Smooth muscle cell (in vitro differentiated cells): Measurements from ENCODE around the gene EDEM2. TPM values are rescaled to one million over a fixed set of nuclear protein-coding genes. Genes with fewer than 3 reads are reported as not detected.
"Not testable (repeated sequence)": the region's sequence is repeated elsewhere in the genome, so short reads cannot be mapped to it uniquely, and the experiment has no call there.

Experiments used
- DNase-seq: peaks from one replicate; lab custom pipeline; 2025; ENCODE audit not compliant: unreplicated experiment; lab: John Stamatoyannopoulos, UW
- H2AFZ ChIP-seq: fragments of 200-600 bp; sonication (generic); 2 replicates; pipeline ENCODE4 v1.6.0; 2016; ENCODE audit warnings: antibody characterized with exemption, low read depth, mild to moderate bottlenecking
- H3F3A ChIP-seq: fragments of 200-600 bp; sonication (generic); 2 replicates; pipeline ENCODE4 v1.6.0; 2017; ENCODE audit warnings: antibody characterized with exemption, low read depth
- H3K27ac ChIP-seq: fragments of 200-600 bp; sonication (generic); 2 replicates; pipeline ENCODE4 v1.5.1; 2016; ENCODE audit warnings: low read depth, mild to moderate bottlenecking
- H3K27me3 ChIP-seq: fragments of 200-600 bp; sonication (generic); 2 replicates; pipeline ENCODE4 v1.6.1; 2016; ENCODE audit warnings: low read depth, mild to moderate bottlenecking
- H3K36me3 ChIP-seq: fragments of 200-600 bp; sonication (generic); 2 replicates; pipeline ENCODE4 v1.5.1; 2016; ENCODE audit warnings: low read depth
- H3K4me1 ChIP-seq: fragments of 200-600 bp; sonication (generic); 2 replicates; pipeline ENCODE4 v1.5.1; 2016; ENCODE audit warnings: low read depth
- H3K4me2 ChIP-seq: fragments of 200-600 bp; sonication (generic); 2 replicates; pipeline ENCODE4 v1.6.0; 2016; ENCODE audit warnings: mild to moderate bottlenecking
- H3K4me3 ChIP-seq: fragments of 200-600 bp; sonication (generic); 2 replicates; pipeline ENCODE4 v1.5.1; 2016; ENCODE audit warnings: mild to moderate bottlenecking
- H3K79me2 ChIP-seq: fragments of 200-600 bp; sonication (generic); 2 replicates; pipeline ENCODE4 v1.6.0; 2016; ENCODE audit warnings: low read depth, mild to moderate bottlenecking
- H3K9ac ChIP-seq: fragments of 200-600 bp; sonication (generic); 2 replicates; pipeline ENCODE4 v1.6.0; 2016; ENCODE audit warnings: low read depth
- H3K9me3 ChIP-seq: fragments of 200-600 bp; sonication (generic); replicated peaks from 2 replicates; pipeline ENCODE4 v1.5.1; 2016; ENCODE audit warnings: low read depth
- H4K20me1 ChIP-seq: fragments of 200-600 bp; sonication (generic); 2 replicates; pipeline ENCODE4 v1.6.0; 2016; ENCODE audit warnings: low read depth
- WGBS: methylation state at CpG from one replicate; pipeline ENCODE4 v1.1.7; 2016; ENCODE audit warnings: low lambda C conversion rate; 5-methylcytosine and 5-hydroxymethylcytosine counted together
- polyA plus RNA-seq: library from polyadenylated mRNA; unstranded; fragments of >200 nt; fragmentation: Nextera tagmentation; extraction: Ambion mirVana; gene quantifications from 2 replicates; pipeline ENCODE4 v1.2.1, GENCODE V29; 2016
- small RNA-seq: library from RNA; depleted of rRNA; stranded (forward); fragments of <200 nt; gene quantifications from one replicate; pipeline ENCODE3, GENCODE V24; 2014
- total RNA-seq: library from RNA; depleted of rRNA; stranded (reverse); fragments of >200 nt; gene quantifications from 2 replicates; pipeline ENCODE4 v1.2.3, GENCODE V29; 2014
- TF ChIP-seq, protein P1 (sequence below): fragments of 200-600 bp; sonication (generic); IDR thresholded peaks from 2 replicates; pipeline ENCODE4 v1.5.1; 2017; ENCODE audit warnings: borderline replicate concordance, mild to moderate bottlenecking, antibody characterized with exemption; ENCODE audit not compliant: insufficient read depth, poor library complexity, severe bottlenecking

EDEM2 gene
- total and polyA plus RNA-seq, 2 experiments from 2014 or later: 11.6 to 22.6 TPM

DNA sequence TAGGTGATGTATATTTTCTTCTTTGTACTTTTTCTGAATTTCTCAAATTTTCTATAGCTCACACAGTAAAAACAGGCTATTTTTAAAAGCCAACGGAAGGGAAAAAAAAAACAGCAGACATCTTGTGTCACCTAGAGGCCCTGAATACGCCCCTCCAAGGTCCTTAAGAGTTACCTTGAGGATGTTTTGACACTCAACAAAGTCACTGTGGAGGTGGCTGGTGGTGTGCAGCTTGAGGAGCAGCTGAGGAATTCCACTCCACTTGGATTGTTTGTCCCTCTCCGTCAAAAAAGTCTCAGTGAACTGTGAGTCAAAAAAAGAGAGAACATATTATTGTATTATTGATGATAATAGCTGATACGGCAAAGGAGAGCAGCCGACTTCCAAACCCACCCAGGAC is 69.3 kb downstream of the EDEM2 start:
- H3F3A ChIP-seq: no peaks in the 10 kb centered on the region
- no peak overlapping the region for H3K9ac ChIP-seq
- H3K4me2 ChIP-seq: no peak overlapping the region
- no peak for DNase-seq
- H3K27ac ChIP-seq: no peak overlapping the region
- no peak overlapping the region for H2AFZ ChIP-seq
- TF ChIP-seq, protein P1, sequence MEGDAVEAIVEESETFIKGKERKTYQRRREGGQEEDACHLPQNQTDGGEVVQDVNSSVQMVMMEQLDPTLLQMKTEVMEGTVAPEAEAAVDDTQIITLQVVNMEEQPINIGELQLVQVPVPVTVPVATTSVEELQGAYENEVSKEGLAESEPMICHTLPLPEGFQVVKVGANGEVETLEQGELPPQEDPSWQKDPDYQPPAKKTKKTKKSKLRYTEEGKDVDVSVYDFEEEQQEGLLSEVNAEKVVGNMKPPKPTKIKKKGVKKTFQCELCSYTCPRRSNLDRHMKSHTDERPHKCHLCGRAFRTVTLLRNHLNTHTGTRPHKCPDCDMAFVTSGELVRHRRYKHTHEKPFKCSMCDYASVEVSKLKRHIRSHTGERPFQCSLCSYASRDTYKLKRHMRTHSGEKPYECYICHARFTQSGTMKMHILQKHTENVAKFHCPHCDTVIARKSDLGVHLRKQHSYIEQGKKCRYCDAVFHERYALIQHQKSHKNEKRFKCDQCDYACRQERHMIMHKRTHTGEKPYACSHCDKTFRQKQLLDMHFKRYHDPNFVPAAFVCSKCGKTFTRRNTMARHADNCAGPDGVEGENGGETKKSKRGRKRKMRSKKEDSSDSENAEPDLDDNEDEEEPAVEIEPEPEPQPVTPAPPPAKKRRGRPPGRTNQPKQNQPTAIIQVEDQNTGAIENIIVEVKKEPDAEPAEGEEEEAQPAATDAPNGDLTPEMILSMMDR: no peak
- H3K9me3 ChIP-seq: no peaks in the 10 kb centered on the region
- H3K36me3 ChIP-seq: peaks cover 14% of the 10 kb centered on the region
- H3K4me1 ChIP-seq: no peaks in the 10 kb centered on the region
- H3K79me2 ChIP-seq: peaks cover 74% of the 10 kb centered on the region
- WGBS: 95% methylated on average over 5 of the region's 5 CpGs
- no peak overlapping the region for H3K4me3 ChIP-seq
- no peaks in the 10 kb centered on the region for H3K27me3 ChIP-seq
- peaks cover 59% of the 10 kb centered on the region for H4K20me1 ChIP-seq

DNA sequence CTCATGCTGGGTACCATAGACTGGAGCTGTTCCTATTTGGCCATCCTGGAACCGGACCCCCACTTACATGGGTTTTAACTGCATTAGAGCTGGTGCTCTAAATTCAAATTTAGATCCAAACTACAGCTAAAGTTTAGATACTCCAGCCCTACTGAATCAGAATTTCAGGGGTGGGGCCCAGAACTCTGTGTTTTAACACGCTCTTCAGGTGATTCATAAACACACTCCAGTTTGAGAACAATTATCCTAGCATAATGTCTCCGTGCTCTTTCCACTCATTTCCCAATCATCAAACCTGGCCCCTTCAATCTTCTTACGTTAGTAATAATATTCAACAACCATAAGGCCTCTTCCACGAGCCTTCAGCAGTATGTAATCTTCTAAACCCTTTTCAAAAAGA is 69.8 kb downstream of the EDEM2 start:
- peaks cover 55% of the 10 kb centered on the region for H4K20me1 ChIP-seq
- DNase-seq: no peak

DNA sequence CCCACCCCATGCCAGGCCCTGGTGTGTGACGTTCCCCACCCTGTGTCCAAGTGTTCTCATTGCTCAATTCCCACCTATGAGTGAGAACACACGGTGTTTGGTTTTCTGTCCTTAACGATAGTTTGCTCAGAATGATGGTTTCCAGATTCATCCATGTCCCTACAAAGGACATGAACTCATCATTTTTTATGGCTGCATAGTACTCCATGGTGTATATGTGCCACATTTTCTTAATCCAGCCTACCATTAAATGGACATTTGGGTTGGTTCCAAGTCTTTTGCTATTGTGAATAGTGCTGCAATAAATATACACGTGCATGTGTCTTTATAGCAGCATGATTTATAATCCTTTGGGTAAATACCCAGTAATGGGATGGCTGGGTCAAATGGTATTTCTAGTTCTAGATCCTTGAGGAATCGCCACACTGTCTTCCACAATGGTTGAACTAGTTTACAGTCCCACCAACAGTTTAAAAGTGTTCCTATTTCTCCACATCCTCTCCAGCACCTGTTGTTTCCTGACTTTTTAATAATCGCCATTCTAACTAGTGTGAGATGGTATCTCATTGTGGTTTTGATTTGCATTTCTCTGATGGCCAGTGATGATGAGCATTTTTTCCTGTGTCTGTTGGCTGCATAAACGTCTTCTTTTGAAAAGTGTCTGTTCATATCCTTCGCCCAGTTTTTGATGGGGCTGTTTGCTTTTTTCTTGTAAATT is 75.5 kb downstream of the EDEM2 start:
- not testable (repeated sequence) for H3K4me2 ChIP-seq, H3F3A ChIP-seq, DNase-seq, H3K27me3 ChIP-seq, H3K4me3 ChIP-seq, H3K27ac ChIP-seq, H3K9me3 ChIP-seq, H3K9ac ChIP-seq, H3K36me3 ChIP-seq, H2AFZ ChIP-seq, H3K4me1 ChIP-seq
- Histone ChIP-seq H3K79me2 (peaks cover 74% of the 10 kb centered on the region), H4K20me1 (peaks cover 56% of the 10 kb centered on the region)
- 98% methylated on average over 7 of the region's 8 CpGs for WGBS

More for the DNA sequence above, 69.8 kb downstream of the EDEM2 start:
- Histone ChIP-seq H3K4me2 (no peak overlapping the region), H3K27ac (no peak overlapping the region), H3K4me3 (no peak overlapping the region), H3K27me3 (no peaks in the 10 kb centered on the region), H3K9me3 (no peaks in the 10 kb centered on the region), H3K36me3 (peaks cover 14% of the 10 kb centered on the region), H2AFZ (no peak overlapping the region), H3F3A (no peaks in the 10 kb centered on the region), H3K79me2 (peaks cover 74% of the 10 kb centered on the region), H3K9ac (no peak overlapping the region), H3K4me1 (no peaks in the 10 kb centered on the region)
- 93% methylated on average over 5 of the region's 5 CpGs for WGBS
- TF ChIP-seq, protein P1: no peak

DNA sequence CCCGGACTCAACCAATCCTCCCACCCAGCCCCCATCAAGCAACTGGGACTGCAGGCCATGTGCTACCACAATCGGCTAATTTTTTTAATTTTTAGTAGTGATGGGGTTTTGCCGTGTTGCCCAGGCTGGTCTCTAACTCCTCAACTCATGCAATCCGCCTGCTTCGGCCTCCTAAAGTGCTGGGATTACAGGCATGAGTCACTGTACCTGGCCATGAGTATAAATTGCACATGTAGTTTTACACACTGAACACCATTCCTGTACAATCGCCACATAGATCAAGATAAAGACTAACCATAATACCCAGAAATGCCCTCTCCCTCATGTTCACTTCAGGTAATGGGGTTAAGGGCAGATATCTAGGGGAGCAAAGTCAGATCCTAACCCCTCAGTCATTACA is 80.9 kb downstream of the EDEM2 start:
- Histone ChIP-seq H3K36me3 (peaks cover 10% of the 10 kb centered on the region), H3K9me3 (no peaks in the 10 kb centered on the region), H4K20me1 (peaks cover 99% of the 10 kb centered on the region), H3K4me2 (no peak overlapping the region), H3K4me1 (no peaks in the 10 kb centered on the region), H3K27me3 (no peaks in the 10 kb centered on the region), H3K9ac (no peak overlapping the region), H2AFZ (no peak overlapping the region), H3F3A (peaks cover 4% of the 10 kb centered on the region), H3K27ac (peak overlapping the region; percentile 12), H3K4me3 (no peak overlapping the region), H3K79me2 (peaks cover 95% of the 10 kb centered on the region)
- TF ChIP-seq, protein P1: no peak
- no peak for DNase-seq
- 66% methylated on average over 6 of the region's 6 CpGs for WGBS

Small RNA genes lying within 50 kb of the gene (small RNA-seq; reads per million reads assigned to genes)
- not detected for gene RF00275
- not detected for gene RNA5SP483

Other genes with a start within 250 kb of the EDEM2 start
- 48.4 and 57.8 TPM in 2 replicates for gene GSS, start 191.5 kb downstream of the EDEM2 start, total RNA-seq
- gene GSS, start 191.5 kb downstream of the EDEM2 start, polyA plus RNA-seq: 65.3 and 71.6 TPM in 2 replicates
- gene MYH7B, start 191.5 kb downstream of the EDEM2 start, total RNA-seq: not detected in 2 replicates
- 0.67 and 0.70 TPM in 2 replicates for gene MYH7B, start 191.5 kb downstream of the EDEM2 start, polyA plus RNA-seq
- gene TRPC4AP, start 54.5 kb downstream of the EDEM2 start, total RNA-seq: 77.3 and 83.5 TPM in 2 replicates
- 87.2 and 95.4 TPM in 2 replicates for gene TRPC4AP, start 54.5 kb downstream of the EDEM2 start, polyA plus RNA-seq
- gene PROCR, start 24.7 kb upstream of the EDEM2 start, total RNA-seq: 5.4 and 8.3 TPM in 2 replicates
- 4.4 and 4.8 TPM in 2 replicates for gene PROCR, start 24.7 kb upstream of the EDEM2 start, polyA plus RNA-seq
- gene MMP24, start 79.4 kb upstream of the EDEM2 start, total RNA-seq: 0.09 and 0.45 TPM in 2 replicates
- gene MMP24, start 79.4 kb upstream of the EDEM2 start, polyA plus RNA-seq: 0.03 and 0.97 TPM in 2 replicates
- gene MMP24OS, start 130.8 kb upstream of the EDEM2 start, total RNA-seq: 14.3 and 22.7 TPM in 2 replicates
- gene MMP24OS, start 130.8 kb upstream of the EDEM2 start, polyA plus RNA-seq: 43.7 and 44.7 TPM in 2 replicates
- 76.4 and 110 TPM in 2 replicates for gene EIF6, start 137.4 kb upstream of the EDEM2 start, total RNA-seq
- 179 and 251 TPM in 2 replicates for gene EIF6, start 137.4 kb upstream of the EDEM2 start, polyA plus RNA-seq
- 0.27 and 0.49 TPM in 2 replicates for gene FAM83C, start 145.1 kb upstream of the EDEM2 start, total RNA-seq
- 0.05 TPM in 1 of 2 replicates, not detected in the other for gene FAM83C, start 145.1 kb upstream of the EDEM2 start, polyA plus RNA-seq